GM19023 (cell line): ENCODE data around the gene GRID2.

Experiments used
- ATAC-seq: cut with Tn5 transposase; IDR thresholded peaks from one replicate; pipeline ENCODE4 v1.9.1; 2021; ENCODE audit warnings: mild to moderate bottlenecking, moderate library complexity; ENCODE audit not compliant: unreplicated experiment

Gene GRID2

DNA sequence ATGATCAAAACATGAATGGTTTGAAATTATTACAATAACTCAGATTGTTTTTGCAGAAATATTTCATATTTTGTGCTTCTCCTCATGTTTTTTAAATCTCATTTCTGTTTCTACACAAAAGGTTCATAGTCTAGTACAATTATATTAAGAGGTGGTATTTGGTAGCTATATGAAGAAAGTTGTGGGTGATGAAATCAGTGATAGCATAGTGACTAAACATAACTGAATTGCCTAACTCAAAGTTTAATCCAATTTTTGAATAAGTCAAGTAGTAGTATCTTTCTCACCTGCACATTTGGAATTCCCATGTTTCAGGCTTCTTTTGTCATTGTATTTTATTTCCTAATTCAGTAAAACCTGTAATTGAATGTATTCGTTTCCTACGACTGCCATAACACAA lies 648.7 kb downstream of the GRID2 start:
- ATAC-seq, result no peak

DNA sequence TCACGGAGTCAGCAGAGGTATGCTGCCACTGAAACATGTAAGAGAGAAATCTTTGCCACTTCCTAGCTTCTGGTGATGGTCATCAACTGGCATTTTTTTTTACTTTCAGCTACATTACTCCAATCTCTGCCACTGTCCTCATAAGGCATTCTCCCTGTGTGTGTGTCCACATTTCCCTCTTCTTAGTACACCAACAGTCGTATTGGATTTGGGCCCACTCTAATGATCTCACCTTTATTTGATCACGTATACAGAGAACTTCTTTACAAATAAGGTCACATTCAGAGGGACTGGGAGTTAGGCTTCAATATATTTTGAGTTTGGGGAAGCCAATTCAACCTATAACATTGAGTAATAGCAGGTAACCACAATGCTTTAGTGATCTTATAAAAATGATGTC lies 649.1 kb downstream of the GRID2 start:
- no peak for ATAC-seq

DNA sequence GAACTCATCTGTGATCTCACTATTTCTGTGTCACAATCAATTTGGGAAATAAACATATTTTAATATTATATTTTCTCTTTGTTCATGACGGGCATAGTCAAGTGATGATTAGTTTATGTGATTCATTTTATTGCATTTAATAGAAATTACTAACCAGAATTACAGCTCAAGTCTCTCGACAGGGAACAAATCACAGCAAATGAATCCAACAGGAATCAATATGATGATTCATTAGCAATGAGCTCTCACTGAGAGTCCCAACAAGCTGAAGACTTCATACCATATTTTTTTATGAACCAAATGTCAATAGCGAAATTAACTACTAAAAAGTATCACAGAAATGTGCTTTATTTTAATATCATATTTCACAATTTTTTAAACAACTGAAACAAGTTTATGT lies 649.7 kb downstream of the GRID2 start:
- no peak for ATAC-seq

DNA sequence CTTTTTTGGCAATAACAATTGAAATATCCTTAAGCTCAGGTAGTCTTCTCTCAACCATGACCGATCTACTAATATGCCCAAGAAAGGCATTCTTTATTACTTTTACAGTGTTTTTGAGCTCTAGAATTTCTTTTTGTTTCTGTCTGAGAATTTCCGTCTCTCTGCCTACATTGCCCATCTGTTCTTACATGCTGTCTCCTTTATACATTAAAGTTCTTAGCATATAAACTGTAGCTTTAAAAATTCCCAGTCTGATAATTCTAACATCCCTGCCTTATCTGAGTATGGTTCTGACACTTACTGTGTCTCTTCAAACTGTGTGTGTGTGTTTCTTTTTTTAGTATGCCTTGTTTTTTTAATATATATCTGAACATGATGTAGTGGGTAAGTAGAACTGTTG lies 658.1 kb downstream of the GRID2 start:
- ATAC-seq, result no peak

DNA sequence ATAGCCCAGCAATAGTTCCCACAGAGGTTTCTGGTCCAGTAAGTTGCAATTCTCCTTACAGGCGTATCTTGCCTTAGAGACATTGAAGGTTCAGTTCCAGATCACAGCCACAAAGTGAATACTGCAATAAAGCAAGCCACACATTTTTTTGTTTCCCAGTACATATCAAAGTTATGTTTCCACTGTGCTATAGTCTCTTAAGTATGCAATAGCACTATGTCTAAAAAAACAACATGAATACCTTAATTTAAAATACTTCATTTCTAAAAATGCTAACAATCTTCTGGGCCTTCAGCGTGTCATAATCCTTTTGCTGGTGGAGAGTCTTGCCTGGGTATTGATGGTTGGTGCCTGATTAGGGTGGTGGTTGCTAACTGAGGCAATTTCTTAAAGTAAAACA lies 659.1 kb downstream of the GRID2 start:
- no peak for ATAC-seq

DNA sequence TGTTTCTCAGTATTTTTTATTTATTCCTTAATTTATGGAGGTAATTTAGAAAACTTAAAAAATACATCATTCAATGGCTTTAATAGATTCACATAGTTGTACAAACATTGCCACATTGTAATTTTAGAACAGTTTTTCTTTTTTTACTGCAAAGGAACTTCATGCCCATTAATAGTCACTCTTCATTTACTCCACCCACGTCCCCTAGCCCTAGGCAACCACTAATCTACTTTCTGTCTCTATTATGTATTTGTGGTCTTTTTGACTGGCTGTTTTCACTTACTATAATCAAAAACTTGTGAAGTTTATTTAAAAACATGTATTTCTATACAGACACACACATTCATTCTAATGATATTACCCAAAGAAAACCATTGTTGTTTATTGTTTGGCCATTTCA lies 664.8 kb downstream of the GRID2 start:
- no peak for ATAC-seq

DNA sequence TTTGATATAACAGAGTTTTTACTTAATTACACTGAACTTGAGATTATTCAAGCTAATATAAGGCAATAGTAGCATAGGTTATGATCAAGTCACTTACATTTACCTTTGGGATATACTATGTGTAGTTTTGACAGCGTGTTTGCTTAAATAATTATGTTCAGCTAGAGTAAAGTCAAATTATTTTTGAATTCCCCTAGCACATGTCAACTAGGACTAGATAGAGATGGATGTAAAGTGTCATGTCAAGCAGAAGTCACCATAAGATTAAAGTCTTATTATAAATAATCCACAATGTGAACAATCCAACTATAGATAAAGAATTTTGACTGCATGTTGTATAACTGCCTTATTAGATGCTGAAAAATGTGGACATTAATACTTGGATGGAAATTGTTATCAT lies 665.2 kb downstream of the GRID2 start:
- ATAC-seq, result no peak

DNA sequence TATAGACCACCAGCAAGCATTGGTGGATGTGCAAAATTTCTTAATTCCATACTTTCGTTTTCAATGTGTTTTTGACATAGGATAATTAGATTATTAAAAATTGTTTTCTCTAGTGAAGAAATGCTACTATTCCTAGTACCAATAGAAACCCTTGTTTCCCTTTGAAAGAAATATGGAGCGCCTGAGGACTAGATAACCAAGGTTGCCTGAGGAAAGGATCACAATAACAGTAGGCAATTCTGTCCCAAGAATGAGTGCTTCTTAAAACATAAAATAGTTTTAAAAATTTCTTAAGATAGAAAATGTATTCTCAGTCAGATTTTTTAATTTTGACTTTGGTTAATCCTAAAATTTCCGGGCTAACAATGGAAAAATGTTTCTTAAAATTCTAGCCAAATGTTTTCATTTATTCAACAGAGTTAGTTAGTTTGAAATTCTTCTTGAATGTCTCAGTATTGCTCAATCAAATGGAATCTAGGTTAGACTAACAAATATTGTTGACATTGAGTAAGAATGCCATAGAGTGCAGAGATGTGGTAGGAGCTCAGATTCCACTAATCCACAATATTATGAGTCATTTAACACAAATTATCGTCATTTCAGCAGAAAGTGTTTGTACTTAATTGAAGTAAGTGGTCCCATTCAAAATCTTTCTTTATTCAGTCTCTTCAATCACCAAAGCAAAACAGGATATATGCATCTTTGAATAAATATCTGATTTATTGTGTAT lies 666.0 kb downstream of the GRID2 start:
- ATAC-seq, result no peak

DNA sequence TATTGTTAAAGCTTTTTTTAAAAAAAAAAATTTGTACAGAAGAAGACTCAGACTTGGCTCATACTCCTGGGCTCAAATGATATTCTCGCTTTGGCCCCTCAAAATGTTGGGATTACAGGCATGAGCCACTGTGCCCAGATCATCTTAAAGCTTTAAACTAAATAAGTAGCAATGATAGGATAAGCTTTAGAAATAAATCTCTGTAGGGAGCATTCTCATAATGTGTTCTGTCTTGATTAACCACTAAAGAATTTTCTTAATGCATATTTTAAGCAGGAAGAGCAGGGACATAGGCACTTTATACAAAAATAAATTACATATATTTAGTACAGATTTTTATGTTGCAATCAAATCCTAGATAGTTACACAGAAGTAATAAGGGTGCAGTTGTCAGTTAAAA lies 667.2 kb downstream of the GRID2 start:
- ATAC-seq, result no peak

DNA sequence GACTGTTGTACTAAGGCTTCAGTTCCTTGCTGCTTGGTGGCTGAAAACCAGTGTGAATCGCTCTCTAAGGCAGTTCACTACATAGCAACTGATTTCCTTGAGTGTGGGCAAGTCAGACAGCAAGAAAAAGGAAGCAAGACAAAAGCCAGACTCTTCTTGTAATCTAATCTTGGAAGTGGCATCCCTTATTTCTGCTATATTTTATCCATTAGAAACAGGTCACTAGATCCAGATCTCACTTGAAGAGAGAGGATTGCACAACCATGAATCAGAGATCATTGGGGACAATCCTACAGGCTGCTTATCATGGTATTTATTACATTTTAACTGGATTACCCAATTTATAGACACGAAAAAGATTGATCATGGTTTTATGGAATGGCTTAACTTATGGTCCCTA lies 684.5 kb downstream of the GRID2 start:
- no peak for ATAC-seq

DNA sequence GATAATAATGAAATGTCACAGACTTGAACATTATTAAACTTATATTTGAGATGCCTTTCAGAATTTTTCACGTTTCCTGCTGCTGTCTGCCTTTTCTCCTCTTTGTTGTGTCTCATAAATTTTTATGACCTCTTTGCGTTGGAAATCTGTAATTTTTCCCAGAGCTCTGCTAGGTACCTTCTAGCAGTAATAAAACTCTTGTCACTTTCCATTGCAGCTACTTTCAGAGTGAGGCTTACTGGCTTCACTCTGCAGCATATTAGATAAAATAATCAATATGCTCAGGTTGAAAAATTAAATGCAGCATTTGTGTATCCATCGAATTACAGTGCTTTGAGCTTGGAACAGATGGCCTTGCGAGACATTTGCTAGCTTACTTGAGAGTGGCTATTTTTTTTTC lies 689.0 kb downstream of the GRID2 start:
- no peak for ATAC-seq

DNA sequence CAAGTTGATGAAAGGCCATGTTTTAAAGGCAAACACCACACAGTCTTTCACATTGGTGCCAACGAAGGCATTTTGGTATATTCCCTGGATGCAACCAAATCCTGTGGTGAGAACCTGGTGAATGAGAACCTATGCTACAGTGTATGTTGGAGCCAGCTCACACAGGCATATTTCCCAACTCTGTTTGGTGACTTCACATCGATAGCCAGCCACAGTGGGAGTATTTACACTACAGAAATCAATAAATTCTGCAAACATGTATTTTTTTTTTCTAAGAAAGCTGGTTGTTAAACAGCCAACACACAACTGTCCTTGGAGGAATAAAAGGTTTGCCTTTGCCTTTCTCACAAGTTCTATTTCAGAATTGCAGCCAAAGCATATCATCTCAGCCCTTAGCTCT lies 691.0 kb downstream of the GRID2 start:
- ATAC-seq, result no peak

DNA sequence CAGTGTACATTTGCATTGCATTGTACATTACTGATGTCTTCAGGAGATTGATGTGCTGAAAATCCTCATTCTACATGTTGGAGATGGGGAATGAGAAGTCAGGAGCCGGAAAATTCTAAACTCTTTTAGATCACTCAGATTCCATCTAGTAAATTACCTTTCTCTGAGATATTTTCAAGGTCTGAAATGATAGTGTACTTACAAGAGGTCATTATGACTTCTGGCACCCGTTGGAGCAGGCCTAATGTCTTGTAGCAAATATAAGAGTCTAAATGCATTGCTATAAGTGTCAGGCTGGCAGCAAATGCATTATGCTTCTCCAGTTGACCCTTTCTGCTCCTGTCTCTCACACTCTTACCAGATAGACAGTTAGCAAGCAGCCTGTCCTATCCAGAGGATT lies 692.8 kb downstream of the GRID2 start:
- no peak for ATAC-seq

DNA sequence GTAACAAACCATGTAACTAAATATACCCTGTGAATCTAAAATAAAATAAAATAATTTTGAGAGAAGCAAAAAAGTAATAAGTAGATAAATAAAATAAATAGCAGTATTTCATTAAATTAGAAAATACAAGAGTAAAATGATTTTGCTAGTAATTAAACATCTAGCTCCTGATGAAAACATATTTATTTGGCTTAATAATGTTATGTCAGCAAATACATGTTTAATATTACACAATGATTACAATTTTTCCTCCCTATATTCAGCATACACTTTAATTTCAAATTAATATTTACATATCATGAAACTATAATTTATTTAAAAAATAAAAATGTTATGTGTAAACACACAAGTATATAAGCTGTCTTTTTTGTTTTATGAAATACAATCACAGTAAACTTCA lies 697.1 kb downstream of the GRID2 start:
- ATAC-seq, result no peak

DNA sequence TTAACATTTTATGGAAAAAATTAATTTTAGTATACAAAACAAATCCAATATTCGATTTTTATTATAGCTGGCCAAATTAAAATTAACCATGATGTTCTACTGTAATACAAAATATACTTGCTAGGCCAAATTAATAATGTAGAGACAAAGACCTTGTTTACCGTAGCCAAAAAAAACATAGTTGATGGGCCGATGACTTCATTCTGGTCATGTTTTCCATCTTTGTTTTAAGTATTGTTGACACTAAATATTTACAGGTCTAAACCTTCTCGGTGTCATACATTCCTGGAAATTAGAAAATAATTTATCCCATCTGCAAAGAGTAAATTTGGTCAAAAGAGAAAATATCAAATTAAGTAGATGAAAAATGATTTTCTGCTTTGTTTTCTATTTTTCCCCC lies 698.5 kb downstream of the GRID2 start:
- no peak for ATAC-seq

DNA sequence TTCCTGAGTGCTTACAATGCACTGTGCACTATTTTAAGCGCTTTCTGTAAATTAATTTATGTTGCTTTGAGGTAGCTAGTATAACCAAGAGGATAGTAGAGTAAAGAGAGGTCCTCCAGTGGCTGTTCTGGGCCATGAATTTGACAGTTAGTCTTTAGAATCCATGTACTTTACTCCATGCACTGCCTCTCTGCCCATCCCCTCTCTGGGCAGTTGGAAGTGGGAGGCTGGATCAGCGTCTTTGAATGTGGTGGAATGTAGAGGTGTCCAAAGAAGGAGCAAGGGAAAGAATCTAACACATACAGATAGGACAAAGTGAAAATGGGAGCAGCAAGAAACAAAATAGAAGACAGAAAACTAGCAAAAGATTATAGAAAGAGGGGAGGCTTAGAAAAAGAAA lies 712.6 kb downstream of the GRID2 start:
- ATAC-seq, result no peak

DNA sequence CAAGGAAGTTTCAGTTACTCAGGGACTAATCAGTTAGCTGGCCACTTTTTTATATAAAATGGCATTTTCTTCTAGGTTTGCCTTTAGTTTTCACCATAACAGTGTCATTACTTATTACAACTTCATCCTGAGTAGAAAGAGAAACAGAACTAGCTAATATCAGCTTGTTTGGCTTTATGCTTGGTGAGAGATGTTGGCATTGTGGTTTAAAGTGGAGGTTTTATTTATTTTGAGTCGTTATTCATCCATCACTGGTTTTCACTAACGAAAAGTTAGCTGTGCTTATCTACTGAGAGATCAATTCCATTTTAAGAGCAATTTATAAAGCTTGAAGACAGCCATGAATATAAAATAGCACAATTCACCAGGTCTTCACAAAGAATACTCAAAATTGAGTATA lies 714.5 kb downstream of the GRID2 start:
- ATAC-seq, result no peak

DNA sequence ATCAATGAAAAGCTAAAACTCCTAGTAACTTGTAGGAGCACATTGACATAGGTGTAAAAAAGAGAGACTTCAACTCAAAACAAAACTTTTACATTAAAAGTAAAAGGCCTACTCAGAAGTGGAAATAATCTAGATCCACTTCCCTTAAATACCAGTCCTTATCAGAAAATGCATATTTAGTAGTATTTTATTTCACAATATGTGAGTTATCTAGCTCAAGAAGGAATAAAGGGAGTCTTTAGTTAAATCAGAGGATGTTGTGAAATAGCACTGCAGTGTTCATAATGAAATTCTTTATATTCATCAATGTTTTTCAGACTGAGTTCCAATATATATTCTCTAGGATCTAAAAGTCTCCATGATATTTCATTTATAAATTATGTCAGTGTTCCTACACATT lies 715.0 kb downstream of the GRID2 start:
- no peak for ATAC-seq

DNA sequence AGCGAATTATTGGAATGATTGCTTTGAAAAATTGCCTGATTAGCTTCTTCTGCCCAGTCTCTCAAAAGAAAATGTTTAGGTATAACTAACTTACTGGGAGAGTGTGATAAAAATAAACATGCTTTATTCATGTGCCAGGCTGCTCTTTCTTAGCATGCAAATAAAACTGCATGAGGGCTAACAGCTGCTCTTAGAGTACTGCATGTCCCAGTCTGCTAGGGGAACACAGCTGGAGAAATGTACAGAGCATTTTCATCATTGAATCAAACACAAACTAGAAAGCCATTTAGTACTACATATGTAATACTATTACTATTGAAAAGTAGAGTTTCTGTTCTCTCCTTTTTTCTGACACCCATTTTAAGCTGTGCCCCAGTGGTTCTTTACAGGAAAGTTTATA lies 726.0 kb downstream of the GRID2 start:
- ATAC-seq, result no peak

DNA sequence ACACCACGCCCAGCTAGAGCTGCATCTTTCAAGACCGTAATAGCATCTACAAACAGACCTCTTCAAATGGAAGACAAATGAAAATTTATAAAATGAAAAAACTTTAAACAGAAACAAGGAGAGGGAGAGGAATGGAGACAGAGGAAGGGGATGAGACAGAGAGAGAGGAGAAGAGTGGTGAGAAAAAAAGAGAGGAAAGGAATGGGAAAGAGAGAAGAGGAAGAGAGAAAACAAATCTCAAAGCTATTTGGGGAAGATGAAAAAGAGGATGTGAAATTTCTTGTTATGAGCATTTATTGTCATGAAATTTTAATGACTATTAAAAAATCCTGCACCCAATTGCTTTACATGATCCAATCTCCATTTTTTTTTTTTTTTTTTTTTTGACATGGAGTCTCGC lies 726.9 kb downstream of the GRID2 start:
- ATAC-seq, result no peak

DNA sequence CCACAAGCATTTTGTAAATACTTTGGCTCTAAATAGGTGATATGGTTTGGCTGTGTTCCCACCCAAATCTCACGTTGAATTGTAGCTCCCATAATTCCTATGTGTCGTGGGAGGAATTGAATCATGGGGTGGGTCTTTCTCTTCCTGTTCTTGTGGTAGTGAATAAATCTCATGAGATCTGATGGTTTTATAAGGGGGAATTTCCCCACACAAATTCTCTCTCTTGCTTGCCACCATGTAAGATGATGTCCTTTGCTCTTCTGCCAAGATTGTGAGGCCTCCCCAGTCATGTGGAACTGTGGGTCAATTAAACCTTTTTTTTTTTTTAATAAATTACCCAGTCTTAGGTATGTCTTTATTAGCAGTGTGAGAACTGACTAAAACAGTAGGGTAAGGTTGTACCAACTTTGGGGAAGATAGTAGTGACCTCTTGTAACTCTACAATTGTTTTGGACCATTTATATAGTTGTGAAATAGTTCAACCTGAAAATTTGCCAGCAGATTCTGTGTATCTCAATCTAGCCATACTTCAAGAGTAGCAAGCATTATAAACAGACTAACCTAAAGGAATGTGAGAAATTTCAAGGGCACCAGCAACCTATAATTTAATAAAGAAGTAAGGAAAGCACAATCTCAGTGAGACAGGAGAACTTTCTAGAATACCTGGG lies 727.8 kb downstream of the GRID2 start:
- no peak for ATAC-seq

DNA sequence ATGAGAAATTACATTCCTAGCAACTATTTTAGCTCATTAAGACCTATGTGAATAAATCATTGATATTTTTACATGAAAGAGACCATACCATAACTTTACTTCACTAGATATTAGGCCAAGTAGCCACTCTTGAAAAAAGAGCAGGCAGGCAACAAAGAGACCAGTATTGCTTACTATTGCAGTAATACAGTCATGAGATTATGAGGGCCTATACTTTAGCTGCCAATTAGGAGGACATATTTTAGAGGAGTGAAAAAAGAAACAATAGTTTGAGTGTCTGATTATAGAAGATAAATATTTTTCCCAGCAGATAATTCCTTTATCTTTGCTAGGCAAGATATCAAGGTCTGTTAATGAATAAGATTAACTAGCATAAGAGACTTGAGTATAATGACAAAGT lies 739.0 kb downstream of the GRID2 start:
- ATAC-seq, result no peak

DNA sequence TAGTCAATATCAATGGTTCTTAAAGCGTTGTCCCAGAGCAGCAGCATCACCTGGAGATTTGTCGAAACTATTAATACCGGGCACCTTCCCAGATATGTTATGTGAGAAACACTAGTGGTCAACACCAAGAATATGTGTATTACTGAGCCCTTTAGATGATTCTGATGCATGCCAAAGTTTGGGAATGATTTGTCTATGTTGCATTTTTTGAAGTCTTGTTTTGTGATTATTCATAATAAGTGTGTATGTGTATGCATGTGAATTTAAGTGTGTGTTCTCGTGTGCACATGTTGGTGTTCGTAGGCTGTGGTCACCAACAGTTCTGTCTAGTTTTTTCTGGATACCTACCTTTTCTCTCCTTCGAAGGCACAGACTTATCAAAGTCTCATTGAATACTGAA lies 749.4 kb downstream of the GRID2 start:
- no peak for ATAC-seq
